DMS 273 treated with DMSO at 0.1 percent for 48 hours (cell line): ENCODE measurements around the gene SYCP3.

ENCODE experiments used
- DNase-seq: peaks from one replicate; lab custom pipeline; 2025; lab: John Stamatoyannopoulos, UW

The SYCP3 gene

GRCh38 chr12:101738920-101739665 is at the start of gene SYCP3:
TSS of gene SYCP3 (minus strand) at chr12:101739462. CDS start at chr12:101737935, 1,527 bp downstream.
- no peak for DNase-seq

- DNase-seq = no peak
Measured at GRCh38 chr12:101785671-101786070, 46.4 kb upstream of the SYCP3 start.

- DNase-seq = no peak
Measured at GRCh38 chr12:101784376-101784775, 45.1 kb upstream of the SYCP3 start.

- no peak for DNase-seq
Measured at GRCh38 chr12:101783838-101784237, 44.6 kb upstream of the SYCP3 start.

GRCh38 chr12:101783150-101783549 is 43.9 kb upstream of the SYCP3 start:
- no peak for DNase-seq

GRCh38 chr12:101782273-101782731 is 43.0 kb upstream of the SYCP3 start:
- DNase-seq = no peak

GRCh38 chr12:101781834-101782233 is 42.6 kb upstream of the SYCP3 start:
- no peak for DNase-seq

- no peak for DNase-seq
Measured at GRCh38 chr12:101780599-101780998, 41.3 kb upstream of the SYCP3 start.

GRCh38 chr12:101779626-101780025 is 40.4 kb upstream of the SYCP3 start:
- no peak for DNase-seq

GRCh38 chr12:101779200-101779599 is 39.9 kb upstream of the SYCP3 start:
- no peak for DNase-seq

GRCh38 chr12:101777978-101778377 is 38.7 kb upstream of the SYCP3 start:
- no peak for DNase-seq

GRCh38 chr12:101777485-101777884 is 38.2 kb upstream of the SYCP3 start:
- no peak for DNase-seq

- DNase-seq = no peak
Measured at GRCh38 chr12:101775816-101776215, 36.6 kb upstream of the SYCP3 start.

GRCh38 chr12:101773650-101774162 is 34.4 kb upstream of the SYCP3 start:
- DNase-seq = no peak

GRCh38 chr12:101772012-101772775 is 32.9 kb upstream of the SYCP3 start:
- no peak for DNase-seq

GRCh38 chr12:101769865-101770264 is 30.6 kb upstream of the SYCP3 start:
- DNase-seq = no peak

- no peak for DNase-seq
Measured at GRCh38 chr12:101768781-101769180, 29.5 kb upstream of the SYCP3 start.

- no peak for DNase-seq
Measured at GRCh38 chr12:101767537-101767936, 28.3 kb upstream of the SYCP3 start.

- DNase-seq = no peak
Measured at GRCh38 chr12:101764051-101764792, 25.0 kb upstream of the SYCP3 start.

- no peak for DNase-seq
Measured at GRCh38 chr12:101763246-101763931, 24.1 kb upstream of the SYCP3 start.

GRCh38 chr12:101761781-101762180 is 22.5 kb upstream of the SYCP3 start:
- DNase-seq = no peak

- DNase-seq = no peak
Measured at GRCh38 chr12:101761350-101761749, 22.1 kb upstream of the SYCP3 start.
